Right atrium auricular region (tissue), 2 donors: Measurements from ENCODE around the gene HOXD8. TPM values are rescaled to one million over a fixed set of nuclear protein-coding genes. Genes with fewer than 3 reads are reported as not detected.

ENCODE experiments used
- DNase-seq: peaks from one replicate; pipeline ENCODE4 v3.0.0-alpha.2; 2019; ENCODE audit warnings: low spot score
- H3K27ac ChIP-seq, 2 donors: fragments of 200-600 bp; sonication (generic); 1 replicate in 1 of 2; 2 replicates in 1 of 2; pipeline ENCODE4 v1.5.1; 2016 to 2019
- H3K27me3 ChIP-seq, 2 donors: fragments of 200-600 bp; sonication (generic); one replicate each; pipeline versions ENCODE4 v1.5.1 to v1.6.0; 2017 to 2019
- H3K36me3 ChIP-seq: fragments of 200-600 bp; sonication (generic); one replicate; pipeline ENCODE4 v1.5.1; 2016
- H3K4me1 ChIP-seq, 2 donors: fragments of 200-600 bp; sonication (generic); one replicate each; pipeline versions ENCODE4 v1.5.1 to v1.6.0; 2017 to 2019
- H3K4me3 ChIP-seq, 2 donors: fragments of 200-600 bp; sonication (generic); 1 replicate in 1 of 2; 2 replicates in 1 of 2; pipeline ENCODE4 v1.5.1; 2017 to 2019; ENCODE audit warnings: mild to moderate bottlenecking in 1 of 2, moderate library complexity in 1 of 2
- H3K9me3 ChIP-seq, 2 donors: fragments of 200-600 bp; sonication (generic); one replicate each; pipeline ENCODE4 v1.5.1; 2019
- CTCF ChIP-seq, 2 donors: fragments of 200-600 bp; sonication (generic); IDR thresholded peaks; one replicate each; pipeline ENCODE4 v1.5.1; 2019; ENCODE audit warnings: antibody characterized with exemption in 2 of 2
- total RNA-seq, 2 donors: library from RNA; depleted of rRNA; stranded (reverse); fragments of >200 nt; gene quantifications; one replicate each; pipeline ENCODE4 v1.1.0, GENCODE V29; 2016

Gene HOXD8
- total RNA-seq, 2 donors from 2014 or later, result 0.55 to 1.1 TPM

GRCh38 chr2:176161825-176162626 is 32.5 kb downstream of the HOXD8 start:
- no peak overlapping the region for H3K4me3 ChIP-seq
- TF ChIP-seq CTCF (IDR thresholded peaks at IDR 0.05), result no peak
- H3K27me3 ChIP-seq, result peaks cover 57 to 87% of the 10 kb centered on the region in 2 donors
- H3K9me3 ChIP-seq, result no peaks in the 10 kb centered on the region
- no peak for DNase-seq
- H3K36me3 ChIP-seq, result no peaks in the 10 kb centered on the region
- peaks cover 0 to 53% of the 10 kb centered on the region in 2 donors for H3K4me1 ChIP-seq
- no peak overlapping the region for H3K27ac ChIP-seq

- H3K4me1 ChIP-seq, result peaks cover 0 to 45% of the 10 kb centered on the region in 2 donors
- H3K27me3 ChIP-seq, result peaks cover 46 to 76% of the 10 kb centered on the region in 2 donors
- H3K36me3 ChIP-seq, result no peaks in the 10 kb centered on the region
- TF ChIP-seq CTCF (IDR thresholded peaks at IDR 0.05), result no peak
- no peaks in the 10 kb centered on the region for H3K9me3 ChIP-seq
- no peak overlapping the region for H3K4me3 ChIP-seq
- no peak for DNase-seq
- no peak overlapping the region for H3K27ac ChIP-seq
These were observed 33.6 kb downstream of the HOXD8 start for GRCh38 chr2:176162911-176163671.

GRCh38 chr2:176163672-176164056 is 34.2 kb downstream of the HOXD8 start:
- H3K27ac ChIP-seq, result no peak overlapping the region
- TF ChIP-seq CTCF (IDR thresholded peaks at IDR 0.05), result no peak
- H3K4me3 ChIP-seq, result no peak overlapping the region
- peaks cover 46 to 72% of the 10 kb centered on the region in 2 donors for H3K27me3 ChIP-seq
- DNase-seq, result no peak
- H3K9me3 ChIP-seq, result no peaks in the 10 kb centered on the region
- H3K4me1 ChIP-seq, result peaks cover 0 to 41% of the 10 kb centered on the region in 2 donors
- no peaks in the 10 kb centered on the region for H3K36me3 ChIP-seq

GRCh38 chr2:176164201-176164600 is 34.7 kb downstream of the HOXD8 start:
- H3K27me3 ChIP-seq, result peaks cover 41 to 67% of the 10 kb centered on the region in 2 donors
- peaks cover 0 to 37% of the 10 kb centered on the region in 2 donors for H3K4me1 ChIP-seq
- no peak overlapping the region for H3K4me3 ChIP-seq
- H3K27ac ChIP-seq, result no peak overlapping the region
- no peak for DNase-seq
- no peaks in the 10 kb centered on the region for H3K9me3 ChIP-seq
- TF ChIP-seq CTCF (IDR thresholded peaks at IDR 0.05), result no peak
- no peaks in the 10 kb centered on the region for H3K36me3 ChIP-seq

- DNase-seq, result no peak
- Histone ChIP-seq H3K9me3 (no peaks in the 10 kb centered on the region), H3K27me3 (peaks cover 35 to 61% of the 10 kb centered on the region in 2 donors), H3K4me3 (no peak overlapping the region), H3K27ac (no peak overlapping the region), H3K4me1 (peaks cover 0 to 31% of the 10 kb centered on the region in 2 donors), H3K36me3 (no peaks in the 10 kb centered on the region)
- no peak for TF ChIP-seq CTCF (IDR thresholded peaks at IDR 0.05)
These were observed 35.3 kb downstream of the HOXD8 start for GRCh38 chr2:176164611-176165369.
